ENCODE data around the gene CCER1.

The CCER1 gene

GRCh38 chr12:90965204-90965603 lies 10.2 kb upstream of the CCER1 start:
- DNase-seq = no peak

GRCh38 chr12:90964616-90965015 lies 9.6 kb upstream of the CCER1 start:
- no peak for DNase-seq

- no peak for DNase-seq
These were observed 9.0 kb upstream of the CCER1 start for GRCh38 chr12:90963946-90964345.

DNA sequence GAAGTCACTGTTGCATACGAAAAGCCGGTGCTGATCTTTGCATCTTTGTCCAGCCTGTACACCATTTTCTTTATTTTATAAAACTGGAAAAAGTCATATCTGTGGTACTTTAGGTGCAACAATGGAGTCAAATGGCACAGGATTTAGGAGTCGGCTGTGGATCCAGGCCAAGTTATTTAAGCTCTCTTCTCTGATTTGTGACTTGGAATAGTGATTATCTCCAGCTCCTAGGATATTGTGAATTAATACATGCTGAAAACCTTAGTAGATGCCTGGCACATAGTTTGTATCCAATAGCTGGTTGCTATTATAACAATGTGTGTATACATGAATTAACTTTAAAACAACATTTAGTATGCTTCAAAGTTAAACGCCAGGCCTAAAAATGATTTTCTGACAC lies 6.2 kb upstream of the CCER1 start:
- DNase-seq = no peak

DNA sequence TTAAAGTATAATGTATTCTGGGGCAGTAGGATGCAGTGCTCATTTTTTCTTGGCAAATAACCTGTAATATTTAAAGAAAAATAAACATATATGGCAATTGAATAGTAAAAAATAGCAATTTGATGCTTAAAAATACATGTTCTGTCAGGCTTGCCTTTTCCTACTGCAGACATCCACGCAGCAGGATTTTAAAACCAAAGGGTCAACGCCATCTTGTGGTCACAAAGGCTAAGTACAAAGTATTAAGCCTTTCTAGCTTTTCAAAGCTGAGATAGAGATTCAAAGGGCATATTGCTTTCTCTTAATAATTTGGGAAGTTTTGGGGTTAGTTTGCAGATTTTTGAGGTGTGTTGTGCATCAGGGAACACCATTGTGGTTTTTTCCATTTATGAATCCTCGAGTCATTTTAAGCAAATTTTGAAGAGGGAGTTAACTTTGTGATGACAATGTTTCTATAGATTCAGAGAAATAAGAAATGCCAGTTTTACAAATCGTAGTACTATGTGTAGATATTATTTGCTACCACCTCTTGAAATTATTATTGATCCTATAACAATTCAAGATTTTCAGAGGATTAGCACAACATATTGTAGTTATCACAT lies 4.7 kb upstream of the CCER1 start:
- peak in 13 of 51 donors; percentile 2 to 49 (median 8) for DNase-seq

DNA sequence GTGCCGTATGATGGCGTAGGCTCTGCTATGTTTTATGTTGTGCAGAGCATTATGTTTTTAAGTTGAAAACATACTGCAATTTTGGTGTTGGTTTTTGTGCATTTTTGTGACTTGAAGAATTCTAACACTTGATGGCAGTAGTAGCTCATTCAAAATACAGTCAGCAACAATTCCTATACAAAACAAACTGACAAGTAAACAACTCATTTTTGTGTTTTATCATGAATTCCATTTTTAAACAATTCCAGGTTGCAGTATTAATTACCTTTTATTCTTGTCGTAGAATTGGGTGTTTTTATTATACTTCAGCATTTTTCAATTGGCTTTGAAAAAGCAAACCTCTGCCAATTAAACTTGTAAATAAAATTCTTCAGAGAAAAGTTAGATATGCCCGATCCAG lies 4.1 kb upstream of the CCER1 start:
- DNase-seq = peak in 1 of 51 donors; percentile 33

- DNase-seq = no peak
These were observed 3.4 kb upstream of the CCER1 start for GRCh38 chr12:90958347-90958746.

- DNase-seq = no peak
These were observed 548 bp downstream of the CCER1 start for GRCh38 chr12:90954428-90954827.

DNA sequence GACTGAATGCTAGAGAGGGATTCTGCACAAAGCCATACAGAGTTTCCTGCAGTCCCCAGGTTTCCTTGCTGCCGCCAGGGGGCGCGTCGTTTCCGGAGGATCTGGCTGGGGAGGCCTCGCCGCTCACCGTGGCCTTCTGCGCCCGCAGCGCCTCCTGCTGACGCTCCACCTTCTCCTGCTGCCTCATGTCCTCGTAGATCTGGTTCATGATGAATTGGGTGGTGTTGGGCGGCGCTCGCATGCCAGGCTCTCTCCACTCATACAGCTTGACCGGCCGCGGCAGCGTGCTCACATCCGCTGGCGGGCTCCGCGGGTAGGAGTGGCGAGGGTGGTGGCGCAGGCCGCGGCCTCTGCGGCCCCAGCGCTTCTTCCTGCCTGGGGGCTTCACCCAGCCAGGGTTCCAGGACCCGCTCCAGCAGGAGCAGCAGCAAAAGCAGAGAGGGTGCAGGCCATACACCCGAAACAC lies 987 bp downstream of the CCER1 start:
- no peak for DNase-seq

- DNase-seq = no peak
These were observed 3.4 kb downstream of the CCER1 start for GRCh38 chr12:90951432-90952105.

DNA sequence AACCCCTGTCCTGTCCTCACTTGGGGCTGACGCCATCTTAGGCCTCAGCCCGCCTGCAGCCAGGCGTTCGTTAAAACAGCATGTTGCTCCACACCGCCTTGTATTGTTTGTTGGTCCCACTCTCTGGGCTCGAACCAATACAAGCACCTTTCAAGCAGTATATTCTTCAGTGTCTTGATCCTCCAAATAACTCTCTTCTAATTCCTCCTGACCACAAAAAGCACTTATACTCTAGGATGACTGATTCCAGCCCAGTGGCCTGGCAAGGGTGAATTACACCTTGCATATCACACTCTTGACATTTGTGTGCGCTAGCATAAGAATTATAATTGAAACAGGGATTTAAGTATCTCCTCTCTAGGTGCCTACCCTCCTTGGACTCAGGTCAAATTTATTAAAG lies 7.1 kb downstream of the CCER1 start:
- DNase-seq = no peak

- no peak for DNase-seq
These were observed 9.8 kb downstream of the CCER1 start for GRCh38 chr12:90945070-90945649.

DNA sequence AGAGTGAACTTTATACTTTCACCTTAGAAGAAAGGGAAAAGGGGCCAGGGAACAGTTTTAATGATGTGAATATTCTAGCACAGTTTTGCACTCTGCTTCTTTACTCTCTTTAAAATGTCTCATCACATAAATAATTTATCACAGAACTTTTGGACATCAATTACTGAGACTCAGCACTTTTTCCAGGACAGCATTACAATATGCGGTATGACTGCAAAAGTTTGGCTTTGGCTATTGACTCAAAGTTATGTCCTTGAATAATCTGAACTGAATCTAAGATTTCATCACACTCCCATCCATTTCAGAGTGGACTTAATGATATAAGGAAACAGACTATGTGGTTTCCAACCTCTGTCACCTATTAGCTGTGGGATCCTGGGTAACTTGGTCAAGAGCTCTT lies 11.7 kb downstream of the CCER1 start:
- no peak for DNase-seq

DNA sequence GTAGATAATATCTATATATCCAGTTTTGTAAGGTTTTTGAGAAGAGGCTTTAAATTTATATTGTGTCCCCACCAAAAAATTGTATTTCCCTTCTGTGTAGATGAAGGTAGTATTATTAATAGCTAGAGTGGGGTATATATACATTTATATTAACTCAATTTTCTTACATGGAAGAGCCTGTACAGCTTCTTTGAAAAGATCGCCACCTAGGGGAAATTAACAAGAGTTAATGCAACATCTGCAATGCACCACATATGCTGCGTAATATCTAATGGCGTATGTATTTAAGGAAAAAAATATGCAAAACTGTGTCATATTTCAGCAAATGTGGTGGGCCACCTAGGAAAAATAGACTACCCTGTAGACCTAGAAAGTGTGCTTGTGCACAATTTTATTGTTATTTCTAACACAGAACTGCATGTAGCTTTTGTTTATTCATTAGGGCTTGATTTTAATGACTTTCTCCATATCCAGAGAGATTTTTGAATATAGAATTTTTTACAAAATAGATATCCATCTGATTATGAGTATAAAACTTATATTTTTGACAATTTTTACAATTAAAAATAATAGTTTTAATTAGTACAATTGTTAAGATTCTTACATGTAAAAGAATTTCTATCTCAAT lies 14.0 kb downstream of the CCER1 start:
- DNase-seq = no peak

DNA sequence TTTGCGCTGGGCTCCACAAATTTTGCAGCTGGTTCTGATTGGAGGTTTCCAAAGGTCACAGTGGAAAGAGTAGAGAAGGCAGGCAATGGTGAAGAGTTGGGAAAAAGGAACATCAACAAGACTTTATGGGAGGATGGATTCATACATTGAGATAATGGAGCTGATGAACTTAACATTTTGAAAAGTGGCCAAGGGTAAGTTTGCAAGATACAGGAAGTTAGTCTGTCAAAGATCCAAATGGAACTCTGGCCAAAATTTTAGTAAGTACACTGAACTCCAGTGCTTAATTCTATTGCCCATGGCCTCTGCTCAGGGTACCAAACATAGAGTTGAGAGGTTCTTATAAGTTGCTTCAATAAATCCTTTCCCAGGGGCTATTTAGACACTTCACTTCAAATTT lies 15.6 kb downstream of the CCER1 start:
- no peak for DNase-seq

DNA sequence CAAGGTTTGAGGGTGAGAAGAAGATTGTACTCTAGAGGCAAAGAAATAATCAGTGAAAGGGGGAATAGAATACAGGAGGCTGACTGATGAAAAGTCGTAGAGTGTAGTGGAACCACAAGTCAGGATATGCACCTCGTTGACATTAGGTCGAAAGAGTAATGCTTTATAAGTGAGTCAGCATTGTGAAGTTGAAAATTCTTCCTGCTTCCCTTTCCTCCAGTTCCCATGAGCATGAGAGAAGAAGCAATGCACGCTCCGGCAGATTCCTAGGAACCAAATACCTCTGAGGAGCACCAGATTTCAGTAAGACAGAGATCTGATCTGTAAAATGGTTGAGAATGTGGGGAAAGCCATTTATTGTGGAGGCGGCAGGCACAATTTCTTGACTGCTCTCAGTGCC lies 16.5 kb downstream of the CCER1 start:
- DNase-seq = no peak

DNA sequence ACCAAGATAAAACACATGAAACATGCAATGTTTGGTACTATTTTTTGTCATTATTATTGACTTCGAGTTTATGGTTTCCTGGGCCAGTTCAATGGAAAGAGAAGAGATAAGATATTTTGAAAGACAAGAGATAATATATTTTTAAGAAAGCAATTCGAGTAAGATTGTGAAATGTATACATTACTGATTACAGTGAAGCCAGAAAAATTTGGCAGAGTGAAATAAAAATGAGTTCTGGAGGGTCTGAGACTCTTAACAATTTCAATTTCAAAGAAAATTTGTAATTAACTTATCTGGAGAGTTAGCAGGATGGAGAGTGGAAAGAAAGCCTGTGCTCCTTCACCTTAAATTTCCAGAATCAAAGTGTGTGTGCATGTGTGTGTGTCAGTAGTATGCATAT lies 17.3 kb downstream of the CCER1 start:
- no peak for DNase-seq

GRCh38 chr12:90936230-90937005 lies 18.6 kb downstream of the CCER1 start:
- DNase-seq = no peak

DNA sequence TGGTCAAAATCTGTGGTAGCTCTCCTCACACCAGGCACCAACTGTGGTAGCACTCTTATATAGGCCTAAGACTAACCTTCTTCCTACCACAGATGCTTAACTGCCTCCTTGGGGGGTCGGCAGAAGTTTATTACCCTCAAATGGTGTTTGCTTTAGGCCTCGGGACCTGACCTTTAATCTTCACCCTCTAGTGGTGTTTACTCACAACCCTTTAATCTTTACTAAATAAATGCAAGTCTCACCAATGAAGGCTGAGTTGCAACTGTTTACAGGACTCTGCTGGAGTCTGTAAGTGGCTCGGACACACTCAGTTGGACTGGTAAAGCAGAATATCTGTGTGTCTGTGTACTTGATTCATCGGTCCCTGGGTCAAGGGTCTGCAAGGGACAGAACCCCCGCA lies 29.4 kb downstream of the CCER1 start:
- DNase-seq = no peak

DNA sequence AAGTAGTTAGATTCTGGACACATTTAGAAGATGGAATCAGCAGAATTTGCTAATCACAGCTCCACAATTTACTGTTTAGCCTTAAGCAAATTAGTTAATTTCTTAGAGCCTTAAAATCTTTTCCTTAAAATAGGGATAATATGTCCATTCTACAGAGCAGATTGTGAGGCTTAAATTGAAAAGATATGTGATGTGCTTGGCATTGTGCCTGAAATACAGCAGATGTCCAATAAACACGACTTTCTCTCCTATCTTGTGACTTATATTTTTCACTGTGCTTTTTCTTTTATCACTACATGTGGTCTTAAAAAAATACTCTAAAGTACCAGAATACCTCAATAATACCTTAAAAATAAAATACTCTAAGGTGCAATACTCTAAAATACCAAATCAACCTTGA lies 30.6 kb downstream of the CCER1 start:
- no peak for DNase-seq

DNA sequence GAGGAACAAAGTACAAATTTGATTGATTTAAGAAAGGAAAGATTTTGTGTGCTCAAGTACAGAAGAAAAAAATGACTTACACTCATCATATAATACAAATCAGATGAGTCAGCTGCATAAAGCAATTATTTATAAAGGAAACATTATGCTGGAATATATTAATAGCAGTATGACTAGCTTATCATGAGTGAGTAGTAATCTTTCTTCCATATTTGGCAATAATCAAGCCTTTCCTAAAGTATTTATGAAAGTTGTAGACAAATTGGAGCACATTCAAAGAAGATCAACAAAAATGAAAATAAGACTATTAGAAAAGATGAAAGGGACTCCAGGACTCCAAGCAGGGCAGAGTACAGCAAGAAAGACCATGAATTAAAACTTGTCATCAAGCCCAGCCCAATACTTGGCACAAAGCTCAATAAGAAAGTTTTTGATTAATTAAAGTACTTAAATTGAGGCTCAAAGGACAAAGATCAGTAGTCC lies 32.8 kb downstream of the CCER1 start:
- no peak for DNase-seq

- DNase-seq = no peak
These were observed 33.4 kb downstream of the CCER1 start for GRCh38 chr12:90921536-90921935.

All from hypothalamus (tissue), 51 donors.